Stimulated activated CD8-positive, alpha-beta memory T cell treated with anti-CD3 and anti-CD28 coated beads, Interleukin-2, amount 100 ng/mL, for 48 hours (primary cell): ENCODE data around the gene HOXD8.

Experiments
- DNase-seq, 2 donors: peaks; one replicate each; pipeline ENCODE4 v3.0.0-alpha.2; 2020; ENCODE audit warnings: low read depth in 2 of 2

The HOXD8 gene

GRCh38 chr2:176173567-176174381 is 44.3 kb downstream of the HOXD8 start:
- no peak for DNase-seq

GRCh38 chr2:176174382-176174823 is 44.9 kb downstream of the HOXD8 start:
- DNase-seq: no peak

GRCh38 chr2:176174824-176175708 is 45.6 kb downstream of the HOXD8 start:
- DNase-seq: no peak

GRCh38 chr2:176175709-176176607 is 46.5 kb downstream of the HOXD8 start:
- no peak for DNase-seq

DNA sequence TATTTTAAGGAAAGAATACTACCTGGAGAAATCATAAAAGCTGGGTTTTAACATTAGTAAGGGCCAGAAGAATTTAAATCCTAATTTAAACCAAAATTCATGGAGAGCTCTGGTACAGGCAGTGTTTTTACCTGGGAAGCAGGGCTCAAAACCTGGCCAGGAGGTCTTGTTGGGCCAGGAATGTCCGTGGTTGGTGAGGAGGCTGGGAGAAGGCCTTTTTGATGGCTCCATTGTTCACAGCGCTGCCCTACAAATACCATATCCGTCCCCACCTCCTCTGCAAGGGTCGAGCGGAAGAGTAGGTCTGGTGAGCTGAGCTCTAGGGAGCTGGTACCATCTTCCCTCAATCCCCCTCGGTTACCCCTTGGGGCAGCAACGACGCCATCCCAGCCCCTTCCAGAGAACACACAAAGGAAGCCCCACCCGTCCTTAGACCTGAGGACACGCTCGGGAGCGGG is 48.1 kb downstream of the HOXD8 start:
- DNase-seq: no peak

- DNase-seq: no peak
Measured at GRCh38 chr2:176178038-176178756, 48.7 kb downstream of the HOXD8 start.

DNA sequence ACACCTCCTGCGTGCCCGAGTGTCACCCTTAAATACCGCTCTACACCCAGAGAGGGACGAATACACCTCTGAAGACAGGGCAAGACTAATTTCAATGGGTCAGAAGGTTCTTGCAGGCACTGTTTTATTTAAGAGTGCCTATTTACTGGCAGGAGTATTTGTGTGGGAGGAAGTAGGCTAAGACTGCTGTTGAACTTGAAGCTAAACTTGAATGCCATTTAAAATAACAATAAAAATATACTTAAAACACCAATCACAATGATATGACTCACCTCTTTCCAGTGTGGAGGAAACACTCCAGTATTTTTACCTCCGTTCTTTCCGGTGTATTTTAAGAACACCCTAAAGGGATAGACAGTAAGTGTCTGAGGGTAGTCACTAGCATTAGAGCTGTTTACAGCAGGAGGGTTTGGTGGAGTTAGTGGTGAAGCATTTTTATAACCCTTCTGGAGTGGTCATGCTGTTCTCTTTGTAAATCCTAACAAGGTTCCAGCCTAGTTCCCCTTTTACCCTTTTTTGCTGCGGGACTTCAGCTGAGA is 49.3 kb downstream of the HOXD8 start:
- no peak for DNase-seq

GRCh38 chr2:176181551-176181950 is 52.0 kb downstream of the HOXD8 start:
- DNase-seq: no peak
